Measurements from ENCODE around the gene BAIAP2.
"Not testable (repeated sequence)": the region's sequence is repeated elsewhere in the genome, so short reads cannot be mapped to it uniquely, and the experiment has no call there.

BAIAP2 gene

DNA sequence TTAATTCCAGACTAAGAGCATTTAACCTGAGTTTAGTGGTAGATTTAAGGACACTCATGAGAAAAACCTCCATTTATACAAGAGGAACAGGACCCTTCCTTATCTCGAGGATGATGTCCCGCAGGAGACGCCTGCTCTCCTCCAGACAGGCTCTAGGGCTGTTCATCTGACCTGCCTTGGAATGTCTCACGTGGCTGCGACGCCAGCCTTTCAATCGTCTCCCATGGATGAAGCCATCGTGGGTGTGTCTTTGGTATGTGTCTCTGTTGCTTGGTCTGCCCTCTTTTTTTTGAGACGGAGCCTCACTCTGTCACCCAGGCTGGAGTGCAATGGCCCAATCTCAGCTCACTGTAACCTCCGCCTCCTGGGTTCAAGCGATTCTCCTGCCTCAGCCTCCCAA, 26.8 kb upstream of the BAIAP2 start:
- Histone ChIP-seq H3K4me2 (no peak overlapping the region), H3K9ac (no peak overlapping the region), H3K27me3 (peaks cover 34 to 54% (median 48%) of the 10 kb centered on the region in 11 experiments), H3K27ac (no peak overlapping the region), H3K4me1 (peaks cover under 1 to 14% (median 13%) of the 10 kb centered on the region in 10 experiments; a peak in 17 of 20 replicates), H4K20me1 (peaks cover 0 to 31% (median 11%) of the 10 kb centered on the region in 11 experiments; a peak in 11 of 22 replicates), H3K36me3 (peaks cover 0 to 4% (median 0%) of the 10 kb centered on the region in 11 experiments; a peak in 1 of 22 replicates), H3K4me3 (no peak overlapping the region), H3K9me3 (replicated peaks in 1 of 11) (peaks cover 15 to 30% (median 24%) of the 10 kb centered on the region in 11 experiments)
- TF ChIP-seq Cebpa-rat (IDR thresholded peaks at IDR 0.05) = no peak

DNA sequence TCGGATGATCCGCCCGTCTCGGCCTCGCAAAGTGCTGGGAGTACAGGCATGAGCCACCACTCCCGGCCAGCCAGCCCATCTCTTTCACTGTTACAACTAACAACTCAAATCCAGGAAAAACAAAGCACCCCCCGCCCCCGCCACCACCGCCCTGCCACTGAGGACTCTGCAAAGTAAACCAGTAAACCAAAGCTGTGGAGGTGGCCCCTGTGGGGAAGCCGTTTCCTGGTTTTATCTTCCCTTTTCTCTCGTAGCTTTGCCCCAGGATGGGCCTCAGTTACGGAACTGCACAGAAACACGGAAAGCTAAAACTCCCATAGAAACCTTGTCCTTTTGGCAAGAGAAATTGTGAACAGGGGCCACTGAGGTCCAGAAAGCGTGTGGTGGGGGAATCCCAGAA, 25.8 kb upstream of the BAIAP2 start:
- Histone ChIP-seq H3K4me3 (no peak overlapping the region), H3K36me3 (peaks cover 0 to 4% (median 0%) of the 10 kb centered on the region in 11 experiments; a peak in 1 of 22 replicates), H4K20me1 (peaks cover 0 to 29% (median 7%) of the 10 kb centered on the region in 11 experiments; a peak in 10 of 22 replicates), H3K27ac (no peak overlapping the region), H3K9me3 (replicated peaks in 1 of 11) (peaks cover 15 to 30% (median 24%) of the 10 kb centered on the region in 11 experiments), H3K4me1 (peaks cover 8 to 24% (median 13%) of the 10 kb centered on the region in 10 experiments; a peak in 19 of 20 replicates), H3K9ac (no peak overlapping the region), H3K4me2 (peak overlapping the region in 10 of 11 experiments; percentile 9 to 77 (median 44); a peak in 17 of 22 replicates), H3K27me3 (peaks cover 25 to 44% (median 38%) of the 10 kb centered on the region in 11 experiments)
- no peak for TF ChIP-seq Cebpa-rat (IDR thresholded peaks at IDR 0.05)

DNA sequence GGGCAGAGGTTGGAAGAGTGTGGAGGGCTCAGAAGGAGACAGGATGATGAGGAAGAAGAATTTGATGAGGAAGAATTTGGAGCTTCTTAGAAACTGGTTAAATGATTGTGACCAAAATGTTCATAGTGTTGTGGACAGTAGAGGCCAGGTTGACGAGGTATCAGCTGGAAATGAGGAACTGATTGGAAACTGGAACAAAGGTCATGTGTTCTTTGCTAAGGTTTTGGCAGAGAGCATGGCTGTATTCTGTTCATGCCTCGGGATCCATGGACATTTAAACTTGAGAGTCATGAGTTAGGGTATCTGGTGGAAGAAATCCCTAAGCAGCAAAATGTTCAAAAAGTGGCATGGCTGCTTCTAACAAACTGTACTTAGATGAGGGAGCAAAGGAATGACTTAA, 24.0 kb upstream of the BAIAP2 start:
- peaks cover 0 to 4% (median 0%) of the 10 kb centered on the region in 11 experiments; a peak in 1 of 22 replicates for H3K36me3 ChIP-seq
- peaks cover 7 to 26% (median 20%) of the 10 kb centered on the region in 11 experiments for H3K27me3 ChIP-seq
- peaks cover 0 to 13% (median 0%) of the 10 kb centered on the region in 11 experiments; a peak in 5 of 22 replicates for H4K20me1 ChIP-seq
- no peak overlapping the region for H3K4me2 ChIP-seq
- peaks cover 17 to 32% (median 26%) of the 10 kb centered on the region in 11 experiments for H3K9me3 ChIP-seq (replicated peaks in 1 of 11)
- H3K4me3 ChIP-seq = no peak overlapping the region
- TF ChIP-seq Cebpa-rat (IDR thresholded peaks at IDR 0.05) = no peak
- peaks cover 8 to 21% (median 11%) of the 10 kb centered on the region in 10 experiments; a peak in 19 of 20 replicates for H3K4me1 ChIP-seq
- no peak overlapping the region for H3K27ac ChIP-seq
- H3K9ac ChIP-seq = no peak overlapping the region

- Histone ChIP-seq H3K4me3 (no peak overlapping the region), H3K4me1 (peaks cover 8 to 21% (median 11%) of the 10 kb centered on the region in 10 experiments; a peak in 19 of 20 replicates), H3K9ac (no peak overlapping the region), H3K36me3 (peaks cover 0 to 4% (median 0%) of the 10 kb centered on the region in 11 experiments; a peak in 1 of 22 replicates), H3K9me3 (replicated peaks in 1 of 11) (peaks cover 20 to 43% (median 36%) of the 10 kb centered on the region in 11 experiments), H3K4me2 (no peak overlapping the region), H4K20me1 (peaks cover 0 to 3% (median 0%) of the 10 kb centered on the region in 11 experiments; a peak in 1 of 22 replicates), H3K27me3 (peaks cover 0 to 16% (median 10%) of the 10 kb centered on the region in 11 experiments; a peak in 19 of 22 replicates), H3K27ac (no peak overlapping the region)
- TF ChIP-seq Cebpa-rat (IDR thresholded peaks at IDR 0.05) = no peak
These were observed 23.0 kb upstream of the BAIAP2 start for GRCh38 chr17:81011951-81012350.

DNA sequence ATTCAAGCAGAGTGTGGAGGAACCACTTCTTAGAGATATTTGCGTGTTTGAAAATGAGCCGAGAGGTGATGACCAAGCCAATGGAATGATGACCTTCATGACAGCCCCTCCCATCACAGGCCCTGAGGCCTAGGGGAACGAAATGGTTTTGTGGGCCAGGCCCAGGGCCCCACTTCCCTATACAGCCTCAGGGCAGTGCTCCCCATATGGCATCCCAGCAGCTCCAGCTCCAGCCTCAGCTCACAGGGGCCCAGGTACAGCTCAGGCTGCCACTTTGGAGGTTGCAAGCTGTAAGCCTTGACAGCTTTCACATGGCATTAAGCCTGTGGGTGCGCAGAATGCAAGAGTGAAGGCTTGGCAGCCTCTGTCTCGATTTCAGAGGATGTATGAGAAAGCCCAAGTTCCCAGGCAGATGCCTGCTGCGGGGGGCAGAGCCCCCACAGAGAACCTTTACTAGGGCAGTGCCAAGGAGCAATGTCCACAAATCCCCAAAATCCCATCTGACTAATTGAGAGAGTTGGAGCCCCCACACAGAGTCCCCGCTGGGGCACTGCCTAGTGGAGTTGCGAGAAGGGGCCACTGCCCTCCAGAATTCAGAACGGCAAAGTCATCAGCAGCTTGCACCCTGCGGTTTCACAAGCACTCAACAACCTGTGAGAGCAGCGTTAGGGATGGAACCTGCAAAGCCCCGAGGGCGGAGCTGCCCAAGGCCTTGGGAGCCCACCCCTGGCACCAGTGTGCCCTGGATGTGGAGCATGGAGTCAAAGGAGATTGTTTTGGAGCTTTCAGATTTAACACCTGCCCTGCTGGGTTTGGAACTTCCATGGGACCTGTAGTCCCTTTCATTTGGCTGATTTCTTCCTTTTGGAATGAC, 22.1 kb upstream of the BAIAP2 start:
- no peak for TF ChIP-seq Cebpa-rat (IDR thresholded peaks at IDR 0.05)
- Histone ChIP-seq H3K4me1 (peaks cover 15 to 27% (median 19%) of the 10 kb centered on the region in 10 experiments), H4K20me1 (no peaks in the 10 kb centered on the region), H3K9ac (no peak overlapping the region), H3K36me3 (peaks cover 0 to 4% (median 0%) of the 10 kb centered on the region in 11 experiments; a peak in 1 of 22 replicates), H3K9me3 (replicated peaks in 1 of 11) (peaks cover 20 to 45% (median 39%) of the 10 kb centered on the region in 11 experiments), H3K27me3 (peaks cover 0 to 8% (median 3%) of the 10 kb centered on the region in 11 experiments; a peak in 7 of 22 replicates), H3K4me3 (no peak overlapping the region), H3K27ac (no peak overlapping the region), H3K4me2 (peak overlapping the region in 4 of 11 experiments; percentile 45 to 62 (median 60); a peak in 6 of 22 replicates)

- Histone ChIP-seq H3K4me1 (peaks cover 23 to 36% (median 27%) of the 10 kb centered on the region in 10 experiments), H3K9ac (no peak overlapping the region), H4K20me1 (no peaks in the 10 kb centered on the region), H3K36me3 (peaks cover 0 to 4% (median 0%) of the 10 kb centered on the region in 11 experiments; a peak in 1 of 22 replicates), H3K27ac (no peak overlapping the region), H3K4me3 (no peak overlapping the region), H3K4me2 (peak overlapping the region in 7 of 11 experiments; percentile 8 to 62 (median 45); a peak in 10 of 22 replicates), H3K27me3 (no peaks in the 10 kb centered on the region; a peak in 1 of 22 replicates), H3K9me3 (replicated peaks in 1 of 11) (peaks cover 20 to 45% (median 39%) of the 10 kb centered on the region in 11 experiments)
- no peak for TF ChIP-seq Cebpa-rat (IDR thresholded peaks at IDR 0.05)
These were observed 21.3 kb upstream of the BAIAP2 start for GRCh38 chr17:81013642-81014041.

DNA sequence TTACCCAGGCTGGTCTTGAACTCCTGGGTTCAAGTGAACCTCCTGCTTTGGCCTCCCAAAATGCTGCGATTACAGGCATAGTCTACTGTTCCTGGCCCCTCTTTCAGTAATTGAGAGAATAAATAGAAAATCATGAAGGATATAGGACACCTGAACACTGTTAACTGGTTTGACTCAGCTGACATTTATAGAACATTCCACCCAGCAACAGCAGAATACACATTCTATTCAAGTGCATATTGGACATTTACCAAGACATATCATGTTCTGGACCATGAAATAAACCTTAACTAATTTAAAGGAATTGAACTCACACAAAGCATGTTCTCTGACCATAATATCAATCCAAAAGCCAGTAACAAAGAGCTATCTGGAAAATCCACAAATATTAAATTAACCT, 19.8 kb upstream of the BAIAP2 start:
- Histone ChIP-seq H3K27ac (no peak overlapping the region), H3K27me3 (no peaks in the 10 kb centered on the region), H3K9ac (no peak overlapping the region), H3K9me3 (replicated peaks in 1 of 11) (peaks cover 20 to 43% (median 36%) of the 10 kb centered on the region in 11 experiments), H3K36me3 (peaks cover 0 to 4% (median 0%) of the 10 kb centered on the region in 11 experiments; a peak in 1 of 22 replicates), H3K4me3 (no peak overlapping the region), H4K20me1 (no peaks in the 10 kb centered on the region), H3K4me1 (peaks cover 23 to 41% (median 33%) of the 10 kb centered on the region in 10 experiments), H3K4me2 (no peak overlapping the region)
- TF ChIP-seq Cebpa-rat (IDR thresholded peaks at IDR 0.05) = no peak

- H3K9me3 ChIP-seq (replicated peaks in 1 of 11) = peaks cover 8 to 28% (median 23%) of the 10 kb centered on the region in 11 experiments
- TF ChIP-seq Cebpa-rat (IDR thresholded peaks at IDR 0.05) = no peak
- peaks cover 32 to 46% (median 36%) of the 10 kb centered on the region in 10 experiments for H3K4me1 ChIP-seq
These were observed 18.4 kb upstream of the BAIAP2 start for GRCh38 chr17:81016575-81016974.

DNA sequence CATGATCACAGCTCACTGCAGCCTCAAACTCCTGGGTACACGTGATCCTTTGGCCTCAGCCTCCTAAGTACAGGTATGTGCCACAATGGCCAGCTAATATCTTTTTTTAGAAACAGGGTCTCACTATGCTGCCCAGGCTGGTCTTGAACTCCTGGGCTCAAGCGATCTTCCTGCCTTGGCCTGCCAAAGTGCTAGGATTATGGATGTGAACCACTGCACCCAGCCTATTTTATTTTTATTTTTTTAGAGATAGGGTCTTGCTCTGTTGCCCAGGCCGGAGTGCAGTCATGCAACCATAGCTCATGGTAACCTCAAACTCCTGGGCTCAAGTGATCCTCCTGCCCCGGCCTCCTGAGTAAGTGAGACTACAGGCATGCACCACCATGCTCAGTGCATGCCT, 17.6 kb upstream of the BAIAP2 start:
- peaks cover 32 to 46% (median 36%) of the 10 kb centered on the region in 10 experiments for H3K4me1 ChIP-seq

More at GRCh38 chr17:81016575-81016974, 18.4 kb upstream of the BAIAP2 start:
- H4K20me1 ChIP-seq = no peaks in the 10 kb centered on the region
- H3K27me3 ChIP-seq = no peaks in the 10 kb centered on the region
- H3K4me3 ChIP-seq = no peak overlapping the region
- H3K27ac ChIP-seq = no peak overlapping the region
- H3K4me2 ChIP-seq = no peak overlapping the region
- H3K9ac ChIP-seq = no peak overlapping the region
- H3K36me3 ChIP-seq = no peaks in the 10 kb centered on the region; a peak in 1 of 22 replicates

More for the DNA sequence above, 17.6 kb upstream of the BAIAP2 start:
- not testable (repeated sequence) for H3K27me3 ChIP-seq, H3K36me3 ChIP-seq, H4K20me1 ChIP-seq
- peak overlapping the region in 2 of 11 experiments; percentile 75 to 76; a peak in 1 of 22 replicates for H3K9ac ChIP-seq
- H3K27ac ChIP-seq = peak overlapping the region in 5 of 11 experiments; percentile 58 to 81 (median 74); a peak in 8 of 22 replicates
- H3K9me3 ChIP-seq (replicated peaks in 1 of 11) = peaks cover 3 to 21% (median 17%) of the 10 kb centered on the region in 11 experiments; a peak in 20 of 22 replicates
- peak overlapping the region in 4 of 10 experiments; percentile 52 to 65 (median 54); a peak in 6 of 20 replicates for H3K4me3 ChIP-seq
- H3K4me2 ChIP-seq = peak overlapping the region; percentile 70 to 95 (median 90)
